ENCODE measurements around the gene RAET1L.
"Not testable (repeated sequence)": the region's sequence is repeated elsewhere in the genome, so short reads cannot be mapped to it uniquely, and the experiment has no call there.

RAET1L gene

DNA sequence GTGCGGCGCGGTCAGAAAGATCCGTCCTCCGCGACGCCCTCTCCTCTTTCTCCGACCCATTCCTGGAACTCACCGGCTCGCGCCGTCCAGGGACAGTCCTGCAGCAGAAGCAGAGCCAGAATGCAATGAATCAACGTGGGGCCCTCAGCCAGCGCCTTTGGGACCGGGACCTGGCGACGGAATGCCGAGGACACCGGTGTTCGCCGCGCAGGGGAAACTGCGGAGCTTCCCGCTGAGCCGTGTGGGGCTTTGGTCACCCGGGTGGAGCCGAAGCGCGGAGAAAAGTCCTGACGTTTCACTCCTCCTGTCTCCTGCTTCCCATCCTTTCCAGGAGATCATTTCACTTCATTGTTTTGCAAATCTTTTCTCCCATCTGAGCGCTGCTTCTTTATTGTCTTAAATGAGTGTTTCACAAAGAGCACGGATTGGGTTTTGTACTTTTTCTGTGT lies 35.1 kb downstream of the RAET1L start:
- no peak for DNase-seq

DNA sequence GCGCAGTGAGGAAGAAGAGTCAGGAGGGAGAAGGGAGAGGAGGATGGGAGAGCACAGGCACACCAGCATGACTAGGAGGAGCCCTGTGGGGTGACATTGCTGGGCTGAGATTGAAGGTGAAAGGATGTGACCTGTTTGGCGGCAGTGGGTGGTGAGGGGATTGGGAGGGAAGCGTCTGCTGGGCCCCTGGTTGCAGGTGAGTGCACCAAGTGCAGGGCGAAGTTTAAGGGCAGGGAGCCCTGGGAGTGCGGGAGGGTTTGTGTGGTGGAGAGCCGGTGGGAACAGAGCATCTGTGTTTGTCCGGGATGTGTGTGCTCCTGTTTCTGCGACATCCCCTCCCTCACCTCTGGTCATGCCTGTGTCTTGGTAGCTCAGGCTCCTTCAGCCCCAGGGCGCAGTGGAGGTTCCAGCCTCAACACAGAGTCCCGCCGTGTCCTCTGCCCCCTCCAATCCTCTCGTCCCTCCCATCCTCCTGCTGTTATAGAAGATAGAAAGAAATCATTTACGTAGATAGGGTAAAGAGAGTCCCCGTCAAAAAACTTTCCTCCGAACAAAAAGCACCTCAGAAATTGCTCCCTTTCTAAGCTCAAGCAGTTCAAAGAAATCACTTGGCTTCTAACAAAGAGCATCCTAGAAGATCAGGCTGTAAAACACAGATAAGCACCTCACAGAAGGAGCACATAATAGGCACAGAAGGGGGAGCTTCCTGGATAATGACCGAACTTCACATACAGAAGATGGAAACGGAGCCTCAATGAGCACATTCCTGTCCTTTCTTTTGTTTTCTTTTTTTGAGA lies 36.6 kb downstream of the RAET1L start:
- no peak for DNase-seq

DNA sequence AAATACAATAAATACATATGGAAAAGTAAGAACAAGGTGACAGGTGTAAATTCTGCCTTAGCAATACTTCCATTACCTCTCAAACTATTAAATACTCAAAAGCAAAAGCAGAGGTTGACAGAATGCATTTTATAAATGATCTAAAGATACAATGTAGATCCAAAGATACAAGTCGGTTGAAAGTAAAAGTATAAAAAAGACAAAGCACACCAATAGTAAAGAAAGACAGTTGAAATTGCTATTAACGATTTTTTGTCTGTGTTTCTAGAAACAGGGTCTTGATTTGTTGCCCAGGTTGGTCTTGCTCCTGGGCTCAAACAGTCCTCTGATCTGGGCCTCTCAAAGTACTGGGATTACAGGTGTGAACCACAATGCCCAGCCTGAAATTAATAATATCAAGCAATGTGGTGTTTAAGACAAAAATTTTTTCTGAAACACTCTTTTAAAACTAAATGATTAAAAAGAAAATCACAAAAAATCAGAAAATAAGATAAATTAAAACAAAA lies 37.7 kb downstream of the RAET1L start:
- DNase-seq: no peak

DNA sequence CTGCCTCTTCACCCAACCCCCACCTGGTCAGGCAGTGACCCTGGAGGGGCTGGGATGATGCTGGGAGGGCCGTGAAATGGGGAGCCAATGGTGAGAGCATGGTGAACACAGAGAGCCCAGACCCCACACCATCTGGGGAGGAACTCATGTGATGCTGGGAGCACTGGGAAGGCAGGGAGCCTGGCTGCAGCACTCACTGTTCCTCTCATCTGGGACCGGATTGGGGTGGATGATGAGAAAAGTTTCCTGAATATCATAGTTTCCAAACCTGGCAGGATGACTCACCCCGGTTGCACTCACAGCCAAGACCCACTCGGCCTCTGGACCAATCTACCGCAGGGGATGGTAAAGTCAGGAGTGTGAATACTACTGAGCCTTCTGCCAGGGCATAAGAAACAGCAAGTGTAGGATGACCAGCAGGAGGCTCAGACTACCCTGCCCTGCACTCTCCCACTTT lies 39.8 kb downstream of the RAET1L start:
- no peak for DNase-seq

DNA sequence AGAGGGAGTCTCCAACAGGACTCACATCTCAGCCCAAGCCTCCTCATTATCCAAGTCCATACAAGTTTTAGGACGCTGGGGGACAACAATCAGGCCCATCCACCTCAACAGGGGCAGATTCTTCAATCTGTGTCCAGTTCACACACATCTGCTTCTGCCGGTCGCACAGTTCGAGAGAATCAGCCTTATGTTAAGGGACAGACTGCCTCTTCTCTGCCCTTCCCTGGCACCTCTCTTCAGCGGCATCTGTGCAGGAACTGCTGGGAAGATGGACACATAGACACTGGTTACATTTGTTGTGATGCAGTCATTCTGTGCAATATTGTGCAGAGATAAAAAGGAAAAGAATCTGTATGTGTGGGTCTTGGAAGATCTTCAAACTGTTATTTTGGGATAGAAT lies 40.6 kb downstream of the RAET1L start:
- DNase-seq: no peak

DNA sequence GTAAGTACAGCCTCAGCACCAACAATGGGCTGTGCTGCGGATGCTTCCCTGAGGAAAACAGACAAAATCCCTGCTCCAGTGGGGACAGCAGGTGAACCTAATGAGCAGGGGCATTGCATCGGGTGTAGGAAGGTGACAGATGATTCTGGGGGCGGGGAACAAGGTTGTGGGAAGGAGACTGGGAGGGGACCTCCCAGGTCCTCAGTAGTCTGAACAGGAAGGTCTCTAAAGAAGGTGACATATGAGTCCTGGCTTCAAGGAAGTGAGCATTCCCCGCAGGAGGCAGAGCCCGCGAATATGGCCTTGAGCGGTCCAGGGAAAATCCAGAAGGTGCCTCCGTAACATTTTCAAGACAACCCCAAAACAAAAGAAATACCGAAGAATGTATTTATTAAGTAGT lies 42.2 kb downstream of the RAET1L start:
- DNase-seq: no peak

DNA sequence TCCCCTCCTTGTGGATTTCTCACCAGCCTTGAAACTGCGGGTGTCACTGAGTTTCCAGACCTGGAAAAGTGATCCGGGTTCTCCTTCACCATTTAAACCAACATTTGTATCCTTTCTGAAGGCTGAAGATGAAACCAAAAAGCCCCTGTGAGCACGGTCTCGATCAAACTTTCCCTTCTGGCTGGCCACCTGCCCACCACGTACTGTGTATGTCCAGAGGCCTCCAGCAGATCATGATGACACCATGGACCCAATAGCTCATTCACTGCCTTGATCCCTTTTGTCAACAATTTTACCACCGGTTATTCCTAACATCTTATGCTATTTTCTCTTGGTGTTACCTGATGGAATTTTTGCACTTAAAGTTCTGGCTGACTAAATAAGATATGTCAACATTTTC lies 46.0 kb downstream of the RAET1L start:
- no peak for DNase-seq

DNA sequence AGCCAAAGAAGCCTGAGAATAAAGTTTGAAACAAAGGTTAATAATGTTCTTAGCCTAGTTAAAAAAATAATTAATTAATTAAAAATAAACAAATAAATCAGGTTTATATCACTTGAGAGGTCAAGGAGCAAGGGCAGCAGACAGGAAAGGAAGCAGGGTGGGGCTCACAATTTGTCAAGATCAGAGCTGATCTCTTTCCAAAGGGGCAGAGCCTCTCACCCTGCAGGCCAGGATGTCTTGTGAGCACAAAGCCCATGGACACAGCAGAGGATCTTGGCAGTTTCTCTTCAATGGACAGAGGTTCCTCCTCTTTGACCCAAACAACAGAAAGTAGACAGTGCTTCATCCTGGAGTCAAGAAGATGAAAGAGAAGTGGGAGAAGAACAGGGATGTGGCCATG lies 46.7 kb downstream of the RAET1L start:
- DNase-seq: no peak

DNA sequence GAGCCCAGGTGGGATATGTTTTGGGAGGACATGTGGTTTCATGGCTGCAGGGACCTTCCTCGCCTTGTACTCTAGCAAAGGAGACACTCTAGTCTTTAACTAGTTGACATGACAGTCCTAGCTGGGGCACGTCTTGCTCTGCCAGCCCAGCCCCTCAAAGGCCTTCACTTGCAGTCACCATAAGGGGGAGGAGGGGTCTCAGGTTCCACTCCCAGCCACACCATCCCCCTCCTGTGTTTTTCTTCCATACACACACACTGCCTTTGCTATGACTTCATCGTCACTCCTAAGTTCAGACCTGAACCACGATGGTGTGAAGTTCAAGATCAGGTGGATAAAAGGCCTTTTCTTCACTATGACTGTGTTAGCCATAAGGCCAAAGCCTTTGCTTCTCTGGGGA lies 48.1 kb downstream of the RAET1L start:
- no peak for DNase-seq

DNA sequence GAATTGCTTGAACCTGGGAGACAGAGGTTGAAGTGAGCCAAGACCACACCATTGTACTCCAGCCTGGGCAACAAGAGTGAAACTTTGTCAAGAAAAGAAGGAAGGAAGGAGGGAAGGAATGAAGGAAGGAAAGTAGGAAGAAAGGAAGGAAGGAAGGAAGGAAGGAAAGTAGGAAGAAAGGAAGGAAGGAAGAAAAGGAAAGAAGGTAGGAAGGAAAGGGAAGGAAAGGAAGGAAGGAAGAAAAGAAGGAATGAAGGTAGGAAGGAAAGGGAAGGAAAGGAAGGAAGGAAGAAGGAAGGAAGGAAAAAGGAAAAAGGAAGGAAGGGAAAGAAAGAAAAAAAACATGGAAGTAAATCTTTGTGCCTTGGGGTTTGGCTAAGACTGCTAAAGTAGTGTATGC lies 49.9 kb downstream of the RAET1L start:
- no peak for DNase-seq

DNA sequence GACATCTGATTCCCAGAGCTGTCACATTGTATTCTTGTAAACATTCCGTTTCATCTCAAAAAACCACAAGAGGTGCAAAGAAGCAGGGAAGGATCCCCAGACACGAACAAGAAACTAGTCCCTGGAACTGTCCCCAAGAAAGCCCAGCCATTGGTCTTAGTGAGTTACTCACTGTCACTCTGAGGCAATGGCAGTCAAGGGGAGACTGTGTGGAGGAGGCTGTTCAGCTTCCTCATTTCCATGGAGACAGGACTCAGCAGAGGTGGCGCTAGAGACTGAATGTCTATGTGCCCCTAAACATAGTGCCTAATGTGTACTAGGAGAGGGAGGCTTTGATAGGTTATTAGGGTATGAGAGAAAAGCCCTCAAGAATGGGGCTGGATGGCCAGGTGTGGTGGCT lies 50.5 kb downstream of the RAET1L start:
- no peak for DNase-seq

DNA sequence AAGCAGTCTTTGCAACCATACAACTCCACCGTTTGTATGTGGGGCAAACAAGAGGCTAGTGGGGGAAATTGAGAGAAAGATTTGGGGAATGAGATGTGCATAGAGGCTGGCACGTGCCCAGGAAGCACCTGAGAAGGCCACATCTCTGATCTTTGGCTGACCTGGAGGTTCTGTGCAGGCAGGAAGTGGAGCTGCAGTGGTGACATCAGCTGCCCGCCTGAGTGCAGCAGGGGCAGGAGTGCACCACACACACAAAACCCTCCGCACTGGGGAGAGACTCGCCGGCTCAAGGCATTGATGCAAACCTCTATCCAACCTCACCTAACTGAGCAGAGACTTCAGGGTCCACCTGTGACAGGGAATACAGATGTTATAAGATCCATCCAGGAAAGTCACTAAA lies 50.9 kb downstream of the RAET1L start:
- not testable (repeated sequence) for DNase-seq

DNA sequence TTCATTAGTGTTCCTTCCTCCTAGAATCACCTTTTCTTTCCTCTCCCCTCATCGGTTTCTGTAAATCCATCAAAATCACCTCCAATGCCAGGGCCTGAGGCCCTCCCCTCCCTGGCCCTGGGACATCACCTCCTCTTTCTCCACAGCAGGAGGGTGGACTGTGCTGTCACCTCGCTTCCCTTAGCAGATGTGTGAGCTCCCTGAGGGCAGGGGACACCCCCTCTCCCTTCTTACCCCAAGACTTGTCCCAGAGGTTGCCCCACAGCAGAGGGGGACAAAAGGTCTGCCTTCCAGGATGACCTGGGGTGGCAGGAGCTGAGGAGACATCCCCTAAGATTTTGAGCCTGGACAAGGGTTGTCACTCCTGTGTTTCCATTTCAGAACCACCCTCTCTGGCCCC lies 55.7 kb downstream of the RAET1L start:
- no peak for DNase-seq

DNA sequence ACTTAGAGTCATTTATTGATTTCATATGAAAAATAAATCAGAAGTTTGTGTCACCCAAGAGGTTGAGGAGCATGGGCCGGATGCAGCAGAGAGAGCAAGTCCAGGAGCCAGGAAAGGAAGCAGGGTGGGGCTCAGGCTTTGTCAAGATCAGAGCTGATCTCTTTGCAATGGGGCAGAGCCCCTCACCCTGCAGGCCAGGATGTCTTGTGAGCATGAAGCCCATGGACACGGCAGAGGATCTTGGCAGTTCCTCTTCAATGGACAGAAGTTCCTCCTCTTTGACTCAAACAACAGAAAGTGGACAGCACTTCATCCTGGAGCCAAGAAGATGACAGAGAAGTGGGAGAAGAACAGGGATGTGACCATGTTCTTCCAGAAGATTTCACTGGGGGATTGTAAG lies 56.4 kb downstream of the RAET1L start:
- DNase-seq: not testable (repeated sequence)
